CD4-positive, alpha-beta T cell treated with Interleukin-6 at 100 ng/mL for 8 hours (primary cell): Measurements from ENCODE around the gene FASTKD3.

Source experiments
- DNase-seq: peaks from one replicate; pipeline ENCODE4 v3.0.0-alpha.2; 2020; ENCODE audit warnings: mixed read lengths, low spot score

Gene FASTKD3

GRCh38 chr5:7878381-7878873 is 9.6 kb upstream of the FASTKD3 start:
- DNase-seq: no peak

GRCh38 chr5:7877851-7878250 is 9.0 kb upstream of the FASTKD3 start:
- DNase-seq: no peak

GRCh38 chr5:7876867-7877266 is 8.0 kb upstream of the FASTKD3 start:
- DNase-seq: no peak

- DNase-seq: no peak
These were observed 6.3 kb upstream of the FASTKD3 start for GRCh38 chr5:7875151-7875550.

GRCh38 chr5:7874639-7875038 is 5.8 kb upstream of the FASTKD3 start:
- DNase-seq: no peak

- peak; percentile 46 for DNase-seq
These were observed 4.4 kb upstream of the FASTKD3 start for GRCh38 chr5:7873216-7873615.

- DNase-seq: no peak
These were observed 3.8 kb upstream of the FASTKD3 start for GRCh38 chr5:7872517-7873130.

- no peak for DNase-seq
These were observed 2.8 kb upstream of the FASTKD3 start for GRCh38 chr5:7871653-7872052.

- no peak for DNase-seq
These were observed 774 bp upstream of the FASTKD3 start for GRCh38 chr5:7869474-7870136.

- no peak for DNase-seq
These were observed 431 bp downstream of the FASTKD3 start for GRCh38 chr5:7868427-7868772.

- DNase-seq: no peak
These were observed 1.6 kb downstream of the FASTKD3 start for GRCh38 chr5:7867260-7867659.

- DNase-seq: no peak
These were observed 2.6 kb downstream of the FASTKD3 start for GRCh38 chr5:7866196-7866595.

- no peak for DNase-seq
These were observed 10.8 kb downstream of the FASTKD3 start for GRCh38 chr5:7857926-7858632.

GRCh38 chr5:7857361-7857760 is 11.5 kb downstream of the FASTKD3 start:
- no peak for DNase-seq

- peak; percentile 46 for DNase-seq
These were observed 12.0 kb downstream of the FASTKD3 start for GRCh38 chr5:7856855-7857254.

GRCh38 chr5:7855611-7856010 is 13.2 kb downstream of the FASTKD3 start:
- DNase-seq: no peak

GRCh38 chr5:7852988-7853387 is 15.8 kb downstream of the FASTKD3 start:
- DNase-seq: no peak

- no peak for DNase-seq
These were observed 16.3 kb downstream of the FASTKD3 start for GRCh38 chr5:7852542-7852941.

- no peak for DNase-seq
These were observed 17.1 kb downstream of the FASTKD3 start for GRCh38 chr5:7851617-7852289.

GRCh38 chr5:7851240-7851592 is 17.6 kb downstream of the FASTKD3 start:
- no peak for DNase-seq

GRCh38 chr5:7850395-7851239 is 18.2 kb downstream of the FASTKD3 start, which contains the start of gene CFAP90:
CFAP90 (minus strand) TSS chr5:7851133; CDS start chr5:7851021, 112 bp downstream.
- peak; percentile 38 for DNase-seq
